Skeletal muscle cell (primary cell): Measurements from ENCODE around the gene WDPCP.
"Not testable (repeated sequence)": the region's sequence is repeated elsewhere in the genome, so short reads cannot be mapped to it uniquely, and the experiment has no call there.

Source experiments
- DNase-seq: peaks from one replicate; pipeline ENCODE4 v3.0.0-alpha.2; 2010; ENCODE audit warnings: low read depth
- H3K4me3 ChIP-seq: 2 replicates; pipeline ENCODE4 v1.5.1; 2011; ENCODE audit warnings: low read depth, mild to moderate bottlenecking, control low read depth, low read length, moderate library complexity

WDPCP gene

DNA sequence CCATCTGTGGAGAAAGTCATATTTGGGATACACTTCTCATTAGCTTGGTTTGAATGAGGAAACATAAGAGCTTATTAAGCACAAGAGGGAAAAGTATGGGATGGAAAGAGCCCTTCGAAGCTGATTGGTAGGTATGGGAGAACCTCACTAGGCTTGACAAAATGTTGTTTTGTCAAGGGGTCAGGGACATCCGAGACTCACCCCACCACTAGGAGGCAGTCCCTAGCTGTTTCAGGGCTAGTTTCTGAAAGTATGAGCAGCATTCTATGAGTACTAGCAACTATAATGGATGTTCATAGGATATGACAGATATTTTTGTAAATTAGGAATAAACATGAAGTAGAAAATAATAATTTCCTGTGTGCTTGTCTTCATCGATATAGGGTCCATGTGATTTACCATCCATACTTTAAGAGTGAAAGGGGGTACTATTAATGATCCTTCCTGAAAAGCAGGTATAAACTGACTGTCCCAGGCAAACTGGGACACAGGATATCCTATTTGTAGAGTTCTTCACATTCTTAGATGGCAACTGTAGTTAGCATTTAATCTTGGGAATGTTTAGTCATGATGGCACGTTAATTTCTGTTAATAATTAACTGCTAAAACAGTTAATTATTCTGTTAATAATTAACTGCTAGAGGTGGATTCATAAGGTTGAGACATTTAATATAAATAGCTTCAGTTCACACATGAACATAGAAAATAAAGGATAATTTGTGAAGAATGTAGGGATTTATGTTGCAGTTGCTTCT, 509.2 kb downstream of the WDPCP start:
- no peak for DNase-seq
- H3K4me3 ChIP-seq, result no peak overlapping the region

DNA sequence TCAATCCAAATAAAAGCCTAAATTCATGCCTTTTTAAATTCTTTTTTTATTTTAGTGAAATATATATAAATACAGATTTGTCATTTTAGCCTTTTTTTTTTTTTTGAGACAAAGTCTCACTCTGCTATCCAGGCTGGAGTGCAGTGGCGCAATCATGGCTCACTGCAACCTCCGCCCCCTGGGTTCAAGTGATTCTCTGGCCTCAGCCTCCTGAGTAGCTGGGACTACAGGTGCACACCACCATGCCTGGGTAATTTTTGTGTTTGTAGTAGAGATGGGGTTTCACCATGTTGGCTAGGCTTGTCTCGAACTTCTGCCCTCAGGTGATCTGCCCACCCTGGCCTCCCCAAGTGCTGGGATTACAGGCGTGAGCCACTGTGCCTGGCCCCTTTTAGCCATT, 513.9 kb downstream of the WDPCP start:
- H3K4me3 ChIP-seq, DNase-seq: not testable (repeated sequence)

DNA sequence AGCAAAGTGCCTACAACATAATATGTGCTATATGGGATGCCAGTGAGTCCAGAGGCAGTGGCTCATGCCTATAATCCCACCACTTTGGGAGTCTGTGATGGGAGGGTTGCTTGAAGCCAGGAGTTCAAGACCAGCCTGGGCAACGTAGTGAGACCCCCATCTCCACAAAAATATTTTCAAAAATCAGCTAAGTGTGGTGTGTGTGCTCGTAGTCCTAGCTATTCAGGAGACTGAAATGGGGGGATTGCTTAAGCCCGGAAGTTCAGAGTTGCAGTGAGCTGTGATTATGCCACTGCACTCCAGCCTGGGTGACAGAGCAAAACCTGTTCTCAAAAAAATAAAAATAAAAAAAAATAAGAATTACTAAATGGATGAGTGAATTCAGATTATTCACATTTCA, 514.3 kb downstream of the WDPCP start:
- DNase-seq, result no peak
- H3K4me3 ChIP-seq, result no peak overlapping the region

DNA sequence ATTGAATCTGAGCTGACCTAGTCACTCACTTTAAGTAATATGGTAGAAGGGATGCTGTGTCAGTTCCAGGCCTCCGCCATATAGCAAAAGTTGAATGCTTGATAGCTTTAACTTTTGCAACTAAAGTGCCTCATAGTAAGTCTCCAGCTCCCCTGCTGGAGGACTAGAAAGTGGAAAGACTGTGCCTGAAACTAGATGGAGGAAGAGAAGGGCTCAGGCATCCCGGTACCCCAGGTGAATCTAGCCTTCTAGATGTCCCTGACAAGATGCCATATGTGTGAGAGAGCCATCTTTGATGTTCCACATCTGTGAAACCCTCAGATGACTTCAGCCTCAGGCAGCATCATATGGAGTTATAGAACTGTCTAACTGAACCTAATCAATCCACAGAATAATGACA, 516.6 kb downstream of the WDPCP start:
- DNase-seq, result no peak
- no peak overlapping the region for H3K4me3 ChIP-seq
